Activated gamma-delta T cell (primary cell): ENCODE data around the gene SMYD3.

Experiments used
- DNase-seq: peaks from one replicate; lab custom pipeline; 2025; lab: John Stamatoyannopoulos, UW

The SMYD3 gene

GRCh38 chr1:246306415-246307037 is 200.6 kb downstream of the SMYD3 start:
- DNase-seq, result no peak

DNA sequence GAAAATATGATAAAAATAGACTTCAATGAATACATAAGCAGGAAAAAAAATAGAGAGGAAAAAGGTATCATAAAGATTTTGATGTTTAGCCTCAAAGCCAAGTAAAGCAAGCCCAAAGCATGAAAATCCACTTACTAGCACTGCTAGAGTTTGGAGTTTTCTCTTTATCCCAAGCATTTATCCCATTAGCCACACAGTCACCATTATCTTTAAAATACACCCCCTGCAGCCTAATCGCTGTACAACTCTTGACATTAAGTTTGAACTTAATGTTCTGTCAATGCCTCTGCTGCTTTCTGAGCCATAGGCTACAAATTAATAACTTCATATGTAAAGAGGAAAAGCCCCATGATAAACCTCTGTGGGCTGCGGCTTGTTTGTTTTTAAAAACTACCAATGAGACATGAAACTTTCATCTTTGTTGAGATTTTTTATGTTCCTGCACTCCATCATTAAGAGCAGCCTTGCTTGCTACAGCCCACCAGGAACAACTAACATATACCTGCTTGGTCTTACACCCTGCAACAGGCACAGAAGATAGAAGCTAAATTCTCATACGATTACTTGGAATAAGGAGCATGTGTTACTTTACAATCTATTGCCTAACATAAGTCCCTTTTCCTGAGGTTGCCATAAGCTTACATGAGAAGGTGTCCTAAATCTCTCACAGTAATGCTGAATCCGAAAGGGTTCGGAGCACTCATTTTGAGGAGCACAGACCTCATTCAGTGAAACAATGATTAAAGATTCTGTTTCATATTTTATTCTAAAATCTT is 202.4 kb downstream of the SMYD3 start:
- no peak for DNase-seq

GRCh38 chr1:246302711-246303317 is 204.3 kb downstream of the SMYD3 start:
- no peak for DNase-seq

- no peak for DNase-seq
These were observed 204.8 kb downstream of the SMYD3 start for GRCh38 chr1:246302251-246302625.

- no peak for DNase-seq
These were observed 205.4 kb downstream of the SMYD3 start for GRCh38 chr1:246301553-246302250.

GRCh38 chr1:246300626-246301549 is 206.2 kb downstream of the SMYD3 start:
- no peak for DNase-seq

DNA sequence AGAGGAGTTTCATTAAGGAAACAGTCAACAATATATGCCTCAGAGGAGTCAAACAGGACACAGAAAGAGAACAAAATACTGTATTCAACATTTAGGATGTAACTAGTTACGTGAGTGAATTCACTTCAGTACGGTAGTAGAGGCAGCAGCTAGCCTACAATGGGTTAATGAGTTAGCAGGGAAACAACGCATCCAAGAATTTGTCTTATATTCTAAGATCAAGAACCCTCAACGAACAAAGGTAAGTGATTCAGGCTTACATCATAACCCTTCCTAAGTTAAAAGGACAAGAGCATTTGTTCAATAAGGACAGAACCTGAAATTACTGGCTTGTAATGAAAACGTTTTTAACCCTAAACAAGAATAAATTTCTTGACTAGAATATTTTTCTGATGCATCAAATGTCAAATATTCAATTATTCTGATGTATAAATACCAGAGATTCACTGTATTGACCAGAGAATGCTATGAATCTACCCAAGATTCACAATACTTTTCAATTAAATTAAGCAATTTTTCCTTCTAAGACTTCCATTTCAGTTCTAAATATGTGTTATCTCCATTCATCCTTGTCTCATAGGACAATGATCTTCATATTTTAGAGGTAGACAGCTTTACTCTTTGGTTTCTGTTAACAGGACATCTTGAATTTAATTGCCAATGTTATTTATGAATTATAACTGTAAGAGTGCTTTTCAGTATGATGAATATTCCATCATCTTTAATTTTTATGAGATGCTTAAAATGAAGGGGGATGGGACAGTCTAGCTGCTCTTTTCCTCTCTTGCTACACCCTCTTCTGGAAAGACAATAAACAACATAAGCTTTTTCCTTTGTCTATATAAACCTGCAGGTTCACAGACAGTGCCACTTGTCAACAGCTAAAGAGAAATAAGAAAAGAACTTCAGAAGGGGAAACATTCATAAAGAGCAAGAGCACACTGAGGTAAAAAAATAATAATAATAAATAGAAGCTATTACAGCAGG is 209.5 kb downstream of the SMYD3 start:
- DNase-seq, result no peak

- no peak for DNase-seq
These were observed 211.1 kb downstream of the SMYD3 start for GRCh38 chr1:246295968-246296367.

DNA sequence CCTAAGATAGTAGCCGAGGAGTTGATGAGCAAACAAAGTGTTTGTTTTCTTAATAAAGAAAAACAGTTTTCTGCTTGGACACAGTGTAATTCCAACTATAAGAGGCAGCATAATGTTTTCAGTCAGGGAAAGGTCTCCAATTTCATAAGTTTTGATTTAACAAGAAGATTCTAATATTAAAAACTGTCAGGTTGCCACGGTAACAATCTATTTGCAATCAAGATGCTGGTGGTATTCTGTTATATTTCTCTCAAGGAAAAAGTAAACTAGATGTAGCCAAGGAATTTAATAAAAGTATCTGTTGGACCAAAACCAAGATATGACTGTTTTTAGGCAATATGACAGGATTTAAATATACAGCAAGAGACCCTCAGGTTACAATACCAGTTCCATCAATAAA is 211.7 kb downstream of the SMYD3 start:
- no peak for DNase-seq

DNA sequence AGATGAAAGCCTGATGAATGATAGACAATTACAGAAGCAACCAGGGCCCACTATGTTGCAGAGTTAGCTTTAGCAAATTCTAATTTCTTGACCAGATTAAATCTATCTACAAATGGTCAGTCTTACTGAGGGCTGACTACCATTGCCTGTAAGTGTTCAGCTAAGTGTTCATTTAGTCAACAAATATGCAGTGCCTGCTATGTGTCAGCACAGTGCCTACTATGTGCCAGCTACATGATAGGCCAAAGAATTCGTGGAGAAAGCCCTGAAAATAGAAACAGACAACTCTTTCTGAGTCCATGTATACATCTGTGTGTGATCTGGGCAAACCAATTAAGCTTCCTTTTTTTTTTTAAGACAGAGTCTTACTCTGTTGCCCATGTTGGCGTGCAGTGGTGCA is 212.8 kb downstream of the SMYD3 start:
- DNase-seq, result no peak

DNA sequence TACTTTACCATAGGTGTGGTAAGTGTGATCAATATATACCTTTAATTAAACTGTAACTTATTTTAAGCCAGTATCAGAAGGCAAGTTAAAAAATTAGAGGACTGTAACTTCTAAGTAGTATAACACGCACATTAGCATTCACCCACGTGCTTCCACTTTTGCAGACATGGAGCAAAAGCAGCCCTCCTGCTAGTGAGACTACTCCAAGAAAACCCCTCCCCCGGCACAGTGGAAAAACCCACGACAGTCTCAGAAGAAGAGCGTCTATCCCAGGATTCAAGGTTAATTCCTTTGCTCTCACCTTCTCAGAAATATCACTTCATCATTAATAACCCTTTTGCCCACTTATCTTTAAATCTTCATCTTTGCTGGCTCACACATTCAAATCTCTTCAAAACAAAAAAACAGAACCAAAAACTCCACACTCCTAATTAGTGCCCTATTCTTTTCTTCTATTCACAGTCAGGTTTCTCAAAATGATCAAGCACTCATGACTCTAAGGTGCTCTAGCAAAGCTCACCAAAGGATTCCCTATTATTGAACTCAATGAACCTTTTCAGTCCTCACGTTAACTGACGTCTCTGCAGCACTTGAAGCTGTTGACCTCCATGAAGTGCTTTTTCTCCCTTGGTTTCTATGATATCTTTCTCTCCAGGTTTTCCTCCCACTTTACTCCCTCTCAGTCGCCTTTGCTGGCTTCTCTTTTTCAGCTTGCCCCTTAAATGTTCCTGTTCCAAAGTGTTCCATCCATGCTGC is 213.5 kb downstream of the SMYD3 start:
- DNase-seq, result no peak

GRCh38 chr1:246292571-246292970 is 214.5 kb downstream of the SMYD3 start:
- no peak for DNase-seq

- no peak for DNase-seq
These were observed 216.0 kb downstream of the SMYD3 start for GRCh38 chr1:246291127-246291526.

DNA sequence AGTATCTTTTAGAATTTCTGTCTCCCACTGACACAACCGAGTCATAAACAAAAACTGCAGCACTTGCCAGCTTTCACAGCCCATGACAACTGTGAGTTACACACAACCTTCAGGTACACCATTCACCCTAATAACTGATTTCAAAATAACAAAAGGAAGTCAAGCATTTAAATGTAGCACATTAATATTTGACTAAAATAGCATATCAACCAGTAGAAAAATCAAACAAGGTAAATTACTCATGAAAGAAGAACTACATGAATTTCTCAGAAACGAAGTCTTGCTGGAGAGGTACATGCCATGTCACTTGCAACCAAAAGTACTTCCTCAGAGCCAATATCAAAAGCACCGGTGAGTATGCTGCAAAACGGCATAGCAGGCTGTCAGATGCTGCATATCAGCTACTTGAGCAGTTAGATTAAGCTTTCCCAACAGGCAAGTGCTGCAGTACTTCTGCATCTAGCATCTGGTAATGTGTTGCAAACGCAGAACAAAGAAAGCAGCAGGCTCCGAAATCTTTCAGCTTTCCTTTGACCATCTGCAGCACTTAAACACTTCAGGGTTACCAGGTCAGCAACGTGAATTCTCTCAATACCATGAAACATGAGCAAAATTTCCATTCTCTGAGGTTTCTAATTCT is 223.2 kb downstream of the SMYD3 start:
- DNase-seq, result no peak

GRCh38 chr1:246281639-246282038 is 225.4 kb downstream of the SMYD3 start:
- DNase-seq, result no peak

DNA sequence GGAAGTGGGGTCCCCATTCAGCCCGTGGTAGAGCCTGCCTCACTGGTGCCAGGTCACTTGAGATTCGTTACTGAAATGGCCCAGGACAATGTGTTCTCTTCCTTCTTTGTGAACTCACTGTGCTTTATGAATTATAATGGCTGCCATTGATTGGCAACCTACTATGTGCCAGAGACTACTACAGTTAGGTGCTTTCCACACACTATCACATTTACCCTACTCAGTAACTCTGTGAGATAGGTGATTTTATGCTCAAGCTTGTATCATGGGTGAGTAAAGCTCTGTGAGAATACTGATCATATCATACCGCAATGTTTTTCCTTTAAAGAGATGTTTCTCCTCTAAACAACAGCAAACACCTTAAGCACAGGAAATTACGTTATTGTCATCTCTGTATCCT is 225.9 kb downstream of the SMYD3 start:
- no peak for DNase-seq

DNA sequence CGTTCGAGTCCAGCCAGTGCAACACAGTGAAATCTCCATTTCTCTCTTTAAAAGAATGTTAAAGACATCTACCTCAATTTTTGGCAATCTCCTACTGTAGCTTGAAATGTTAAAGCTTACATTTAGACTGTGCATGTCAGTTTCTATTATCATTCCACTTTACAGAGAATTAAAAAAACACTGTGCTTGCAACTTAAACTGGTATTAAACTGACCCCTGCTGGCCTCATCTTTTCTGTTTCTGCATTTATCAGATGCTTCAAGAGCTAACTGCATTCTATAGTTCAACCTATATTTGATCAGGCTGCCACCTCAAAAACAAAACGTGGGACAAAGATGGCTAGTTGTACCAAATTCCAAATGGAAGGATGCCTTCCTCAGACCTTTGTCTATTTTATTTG is 226.5 kb downstream of the SMYD3 start:
- no peak for DNase-seq

DNA sequence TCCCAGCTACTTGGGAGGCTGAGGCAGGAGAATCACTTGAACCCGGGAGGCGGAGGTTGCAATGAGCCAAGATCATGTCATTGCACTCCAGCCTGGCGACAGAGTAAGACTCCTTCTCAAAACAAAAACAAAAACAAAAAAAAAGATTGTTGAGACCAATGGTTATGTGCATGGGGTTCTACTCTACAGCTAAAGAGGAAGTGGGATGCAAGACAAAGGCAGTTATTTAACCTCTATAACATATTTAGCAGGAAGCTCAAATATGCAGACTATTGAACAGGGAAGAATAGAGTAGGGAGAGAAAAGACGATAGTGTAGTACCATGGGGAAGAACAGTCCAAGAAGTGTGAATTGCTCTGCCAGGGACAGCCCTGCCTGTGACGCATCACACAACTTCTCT is 227.7 kb downstream of the SMYD3 start:
- DNase-seq, result no peak

DNA sequence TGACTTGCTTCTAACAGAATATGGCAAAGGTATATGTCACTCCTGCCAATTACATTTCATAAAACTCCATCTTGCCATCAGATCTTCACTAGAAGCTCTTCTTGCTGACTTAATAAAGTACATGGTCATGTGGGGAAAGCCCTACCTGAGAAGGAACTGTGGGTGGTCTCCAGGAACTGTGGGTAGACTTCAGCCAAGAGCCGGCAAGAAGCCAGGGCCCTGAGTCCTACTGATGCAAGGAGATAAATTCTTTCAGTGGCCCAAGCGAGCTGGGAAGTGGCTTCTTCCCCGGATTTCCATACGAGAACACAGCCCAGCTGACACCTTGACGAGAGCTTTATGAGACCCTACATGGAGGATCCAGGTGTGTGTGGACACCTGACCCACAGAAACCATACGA is 228.7 kb downstream of the SMYD3 start:
- no peak for DNase-seq
